Kidney (tissue), 14 donors: ENCODE measurements around the gene ARHGAP26. TPM values are rescaled to one million over a fixed set of nuclear protein-coding genes. Genes with fewer than 3 reads are reported as not detected.
"Not testable (repeated sequence)": the region's sequence is repeated elsewhere in the genome, so short reads cannot be mapped to it uniquely, and the experiment has no call there.

Experiments
- DNase-seq, 5 donors: peaks; one replicate each; pipeline ENCODE4 v3.0.0-alpha.2; 2013 to 2020
- FAIRE-seq: peaks from 2 replicates; lab custom pipeline; 2012; peaks lifted over from hg19 to GRCh38; lab: Jason Lieb, UNC
- H3K27ac ChIP-seq, 2 donors: one replicate each; pipeline ENCODE4 v1.7.0; 2013; ENCODE audit warnings: low read depth in 2 of 2, low read length in 2 of 2, inconsistent platforms in 1 of 2
- H3K27me3 ChIP-seq: one replicate; pipeline ENCODE4 v1.7.1; 2013; ENCODE audit warnings: low read length, inconsistent platforms; ENCODE audit not compliant: control insufficient read depth, insufficient read depth
- H3K36me3 ChIP-seq, 3 donors: one replicate each; pipeline versions ENCODE4 v1.7.0 to v1.7.1; 2013; ENCODE audit warnings: low read length in 3 of 3, control low read depth in 1 of 3, inconsistent platforms in 1 of 3; ENCODE audit not compliant: insufficient read depth in 3 of 3, control insufficient read depth in 2 of 3
- H3K4me1 ChIP-seq, 3 donors: one replicate each; pipeline versions ENCODE4 v1.7.0 to v1.7.1; 2013; ENCODE audit warnings: low read length in 3 of 3, inconsistent platforms in 1 of 3, low read depth in 1 of 3; ENCODE audit not compliant: control insufficient read depth in 2 of 3, insufficient read depth in 2 of 3
- H3K4me3 ChIP-seq, 3 donors: one replicate each; pipeline versions ENCODE4 v1.7.0 to v1.8.1; 2013; ENCODE audit warnings: low read length in 3 of 3, control low read depth in 1 of 3, inconsistent platforms in 1 of 3
- H3K9ac ChIP-seq, 3 donors: one replicate each; pipeline versions ENCODE4 v1.7.0 to v1.7.1; 2013; ENCODE audit warnings: low read length in 3 of 3, control low read depth in 1 of 3, inconsistent platforms in 1 of 3
- H3K9me3 ChIP-seq, 3 donors: one replicate each; pipeline versions ENCODE4 v1.7.0 to v1.7.1; 2013; ENCODE audit warnings: low read length in 3 of 3, control low read depth in 1 of 3, inconsistent platforms in 1 of 3; ENCODE audit not compliant: control insufficient read depth in 2 of 3, insufficient read depth in 1 of 3
- CTCF ChIP-seq: IDR thresholded peaks from 3 replicates; pipeline ENCODE4 v1.5.1; 2012; ENCODE audit warnings: mild to moderate bottlenecking, moderate library complexity, borderline replicate concordance; ENCODE audit not compliant: insufficient read depth; ENCODE audit errors: extremely low read depth
- intact Hi-C: fragments of 100-400 bp; cut with DNase I; formaldehyde crosslinking; loops from one replicate; pipeline ENCODE4 v1.11.1; 2022
- polyA plus RNA-seq: library from polyadenylated mRNA; stranded (reverse); fragments of 350-450 nt; fragmentation: Illumina TruSeq; extraction: RNeasy Lipid Tissue Mini Kit (QIAGEN cat#74804); gene quantifications from one replicate; pipeline ENCODE4 v1.2.3, GENCODE V29; 2014; ENCODE audit warnings: low read depth, low replicate concordance; ENCODE audit not compliant: insufficient read depth
- total RNA-seq: library from RNA; stranded (reverse); fragmentation: NEBNext Ultra II Directional; extraction: Animal tissue kit (Norgen Biotek cat#: 25700); gene quantifications from one replicate; pipeline ENCODE4 v1.2.1, GENCODE V29; 2021
- donor health status: control.
- donor health status: control.
- donor health status: control.
- donor health status: control.
- donor health status: control.
- donor health status: DM: yes; HTN: yes; CAD: no.
- donor health status: Normal renal cell carcinoma (clear cell type).

Gene ARHGAP26
- total and polyA plus RNA-seq, 2 donors from 2014 or later: 2.5 to 85.7 TPM

- DNase-seq (no peak), FAIRE-seq (no peak)
- Histone ChIP-seq H3K9ac (no peak overlapping the region), H3K9me3 (peaks cover 0 to 6% (median 0%) of the 10 kb centered on the region in 3 donors), H3K4me1 (no peaks in the 10 kb centered on the region), H3K4me3 (no peak overlapping the region), H3K27ac (no peak overlapping the region), H3K27me3 (no peaks in the 10 kb centered on the region), H3K36me3 (no peaks in the 10 kb centered on the region)
- intact Hi-C loops: no loop called here
- TF ChIP-seq CTCF: no peak
Observed at GRCh38 chr5:143200781-143201398, 430.7 kb downstream of the ARHGAP26 start.

- no peak overlapping the region for H3K27ac ChIP-seq
- no peak for TF ChIP-seq CTCF
- H3K9ac ChIP-seq: no peak overlapping the region
- H3K9me3 ChIP-seq: peaks cover 0 to 6% (median 0%) of the 10 kb centered on the region in 3 donors
- H3K4me3 ChIP-seq: no peak overlapping the region
- peaks cover 0 to under 1% (median 0%) of the 10 kb centered on the region in 3 donors for H3K4me1 ChIP-seq
- H3K36me3 ChIP-seq: no peaks in the 10 kb centered on the region
- intact Hi-C loops: no loop called here
- DNase-seq (no peak), FAIRE-seq (no peak)
- H3K27me3 ChIP-seq: no peaks in the 10 kb centered on the region
Observed at GRCh38 chr5:143201589-143201988, 431.4 kb downstream of the ARHGAP26 start.

DNA sequence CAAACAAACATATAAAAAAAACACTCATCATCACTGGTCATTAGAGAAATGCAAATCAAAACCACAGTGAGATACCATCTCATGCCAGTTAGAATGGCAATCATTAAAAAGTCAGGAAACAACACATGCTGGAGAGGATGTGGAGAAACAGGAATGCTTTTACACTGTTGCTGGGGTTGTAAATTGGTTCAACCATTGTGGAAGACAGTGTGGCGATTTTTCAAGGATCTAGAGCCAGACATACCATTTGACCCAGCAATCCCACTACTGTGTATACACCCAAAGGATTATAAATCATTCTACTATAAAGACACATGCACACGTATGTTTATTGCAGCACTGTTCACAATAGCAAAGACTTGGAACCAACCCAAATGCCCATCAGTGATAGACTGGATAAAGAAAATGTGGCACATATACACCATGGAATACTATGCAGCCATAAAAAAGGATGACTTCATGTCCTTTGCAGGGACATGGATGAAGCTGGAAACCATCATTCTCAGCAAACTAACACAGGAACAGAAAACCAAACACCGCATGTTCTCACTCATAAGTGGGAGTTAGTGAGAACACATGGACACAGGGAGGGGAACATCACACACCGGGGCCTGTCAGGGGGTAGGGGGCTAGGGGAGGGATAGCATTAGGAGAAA lies 433.3 kb downstream of the ARHGAP26 start:
- intact Hi-C loops, H3K27me3 ChIP-seq, H3K9me3 ChIP-seq, H3K9ac ChIP-seq, H3K4me3 ChIP-seq, FAIRE-seq, H3K27ac ChIP-seq, H3K4me1 ChIP-seq, H3K36me3 ChIP-seq, DNase-seq: not testable (repeated sequence)

DNA sequence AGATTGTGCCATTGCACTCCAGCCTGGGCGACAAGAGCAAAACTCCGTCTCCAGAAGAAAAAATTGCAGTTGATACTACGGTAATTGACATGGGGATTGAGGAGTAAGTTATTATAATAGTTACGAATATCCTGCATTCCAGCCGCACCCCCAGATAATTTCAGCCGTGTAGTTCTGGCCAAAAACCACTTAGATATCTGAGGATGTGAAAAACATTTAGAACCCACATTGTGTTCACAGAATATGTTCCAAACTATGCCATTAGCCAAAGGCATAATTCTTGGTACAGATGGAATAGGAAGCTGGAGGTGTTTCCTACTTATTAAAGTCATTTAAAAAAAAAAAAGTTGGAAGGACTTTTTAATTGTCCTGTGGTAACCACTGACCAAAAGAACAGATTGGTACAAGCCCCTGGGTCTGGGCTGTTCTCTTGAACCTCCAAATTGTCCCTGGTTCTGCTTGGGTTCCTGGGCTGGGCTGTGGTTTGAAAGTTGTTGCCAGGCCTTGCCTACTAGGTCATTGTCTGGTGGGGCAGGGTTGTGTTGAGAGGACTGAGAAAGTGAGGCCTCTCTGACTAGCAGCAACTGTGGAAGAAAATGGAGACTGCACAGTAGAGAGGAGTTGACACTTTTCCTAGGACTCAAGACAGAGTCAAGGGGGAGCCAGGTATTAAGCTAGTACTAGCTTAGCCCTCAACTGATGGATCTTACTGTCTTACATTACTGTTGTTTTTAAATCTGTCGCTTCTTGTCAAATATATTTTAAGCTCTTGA lies 434.5 kb downstream of the ARHGAP26 start:
- peaks cover 0 to 6% (median 4%) of the 10 kb centered on the region in 3 donors for H3K4me1 ChIP-seq
- TF ChIP-seq CTCF: no peak
- no peaks in the 10 kb centered on the region for H3K36me3 ChIP-seq
- H3K27me3 ChIP-seq: no peaks in the 10 kb centered on the region
- H3K4me3 ChIP-seq: no peak overlapping the region
- no peak for DNase-seq
- intact Hi-C loops: no loop called here
- no peak for FAIRE-seq
- no peak overlapping the region for H3K9ac ChIP-seq
- no peak overlapping the region for H3K27ac ChIP-seq
- no peaks in the 10 kb centered on the region for H3K9me3 ChIP-seq
